Glomerular visceral epithelial cell (primary cell): ENCODE data around the gene PIEZO2.
"Not testable (repeated sequence)": the region's sequence is repeated elsewhere in the genome, so short reads cannot be mapped to it uniquely, and the experiment has no call there.

ENCODE experiments used
- DNase-seq: peaks from one replicate; pipeline ENCODE4 v3.0.0-alpha.2; 2016; ENCODE audit errors: extremely low spot score

PIEZO2 gene

GRCh38 chr18:11149441-11150270 is at the start of gene PIEZO2:
Gene PIEZO2 (minus strand): TSS chr18:11149569. CDS start chr18:11148588, 981 bp downstream.
- no peak for DNase-seq

DNA sequence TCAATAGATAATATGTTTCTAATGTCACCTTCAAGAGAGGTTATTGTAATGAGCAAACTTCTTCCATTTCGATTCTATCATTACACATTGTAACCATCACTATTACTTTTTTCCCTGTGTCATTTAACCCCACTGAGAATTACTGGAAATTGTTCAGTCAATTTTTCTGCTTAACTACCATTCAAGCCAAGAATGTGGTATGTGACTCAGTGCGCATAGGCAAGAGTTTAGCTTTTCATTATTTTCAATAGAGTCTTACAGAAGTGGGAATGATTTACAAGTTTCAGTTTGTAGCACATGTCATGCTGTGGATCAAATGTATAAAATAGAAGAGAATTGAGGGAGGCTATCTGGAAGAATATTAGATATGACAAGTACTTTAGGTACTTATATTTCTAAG is 34.3 kb upstream of the PIEZO2 start:
- DNase-seq: no peak

DNA sequence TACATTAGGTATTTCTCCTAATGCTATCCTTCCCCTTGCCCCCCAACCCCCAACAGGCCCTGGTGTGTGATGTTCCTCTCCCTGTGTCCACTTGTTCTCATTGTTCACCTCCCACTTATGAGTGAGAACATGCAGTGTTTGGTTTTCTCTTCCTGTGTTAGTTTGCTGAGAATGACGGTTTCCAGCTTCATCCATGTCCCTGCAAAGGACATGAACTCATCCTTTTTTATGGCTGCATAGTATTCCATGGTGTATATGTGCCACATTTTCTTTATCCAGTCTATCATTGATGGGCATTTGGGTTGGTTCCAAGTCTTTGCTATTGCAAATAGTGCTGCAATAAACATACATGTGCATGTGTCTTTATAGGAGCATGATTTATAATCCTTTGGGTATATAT is 32.3 kb upstream of the PIEZO2 start:
- DNase-seq: not testable (repeated sequence)

GRCh38 chr18:11179959-11180519 is 30.7 kb upstream of the PIEZO2 start:
- DNase-seq: no peak

GRCh38 chr18:11178951-11179549 is 29.7 kb upstream of the PIEZO2 start:
- DNase-seq: no peak

GRCh38 chr18:11177382-11177781 is 28.0 kb upstream of the PIEZO2 start:
- no peak for DNase-seq

- DNase-seq: peak; percentile 23
Observed at GRCh38 chr18:11176481-11176881, 27.1 kb upstream of the PIEZO2 start.

GRCh38 chr18:11175266-11175979 is 26.1 kb upstream of the PIEZO2 start:
- DNase-seq: no peak

DNA sequence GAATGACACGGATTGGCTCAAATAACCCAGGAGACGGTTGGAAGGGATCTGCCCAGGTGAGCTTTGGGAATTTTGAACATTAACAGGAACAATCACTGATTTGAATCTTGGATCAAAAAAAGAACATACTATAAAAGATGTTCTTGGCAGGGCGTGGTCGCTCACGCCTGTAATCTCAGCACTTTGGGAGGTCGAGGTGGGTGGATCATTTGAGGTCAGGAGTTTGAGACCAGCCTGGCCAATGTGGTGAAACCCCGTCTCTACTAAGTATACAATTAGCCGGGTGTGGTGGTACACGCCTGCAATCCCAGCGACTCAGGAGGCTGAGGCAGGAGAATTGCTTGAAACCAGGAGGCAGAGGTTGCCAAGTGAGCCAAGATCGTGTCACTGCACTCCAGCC is 24.8 kb upstream of the PIEZO2 start:
- DNase-seq: not testable (repeated sequence)

DNA sequence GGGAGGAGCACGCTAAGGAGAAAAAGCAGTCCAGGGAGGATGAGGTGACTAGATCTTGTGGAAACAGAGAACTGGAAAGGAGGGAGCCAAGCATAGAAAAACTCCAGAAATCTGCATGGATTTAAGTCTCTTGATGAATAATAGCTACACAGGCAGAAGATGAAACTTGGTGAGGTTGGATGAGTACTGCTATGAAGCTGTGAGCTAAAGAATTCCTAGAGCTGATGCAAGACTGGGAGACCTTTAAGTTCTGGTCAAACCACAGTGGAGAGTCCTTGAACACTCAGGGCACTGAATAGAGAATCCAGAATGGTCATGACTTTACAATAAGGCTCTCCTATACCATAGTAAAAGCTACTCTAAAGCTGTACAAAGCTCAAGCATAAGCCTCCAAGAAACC is 18.4 kb upstream of the PIEZO2 start:
- no peak for DNase-seq

DNA sequence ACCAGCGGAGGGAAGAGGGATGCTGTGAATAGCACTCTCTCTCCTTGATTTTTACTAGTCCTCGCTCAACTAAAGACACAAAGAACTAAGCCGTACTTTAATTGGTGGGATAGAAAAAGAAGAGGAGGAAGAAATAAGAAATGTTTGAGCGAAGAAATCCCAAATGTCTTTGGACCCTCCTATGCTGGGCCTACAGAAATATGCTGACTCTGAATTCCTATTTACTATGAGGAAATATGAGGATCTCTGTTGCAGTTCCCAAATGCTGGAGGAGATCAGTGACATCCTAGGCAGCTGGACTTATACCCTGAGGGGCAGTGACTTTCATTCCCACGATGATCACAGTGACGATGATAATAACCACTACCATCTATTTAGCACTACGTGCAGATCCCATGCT is 16.6 kb upstream of the PIEZO2 start:
- no peak for DNase-seq

DNA sequence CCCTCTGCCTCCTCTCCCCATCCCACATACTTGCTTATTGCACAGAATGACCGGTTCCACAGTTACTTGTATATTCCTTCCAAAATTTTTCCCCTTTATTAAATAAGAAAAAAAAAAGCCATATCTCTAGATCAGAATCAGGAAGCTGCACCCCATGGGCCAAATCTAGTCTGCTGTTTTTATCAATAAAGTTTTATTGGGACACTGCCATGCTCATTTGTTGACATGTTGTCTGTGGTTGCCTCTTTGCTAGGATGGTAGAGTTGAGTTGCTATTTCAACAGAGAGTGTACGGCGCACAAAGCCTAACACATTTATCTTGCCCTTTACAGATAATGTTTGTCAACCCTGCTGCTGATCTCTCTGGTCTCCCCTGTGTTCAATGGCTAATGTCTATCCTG is 15.8 kb upstream of the PIEZO2 start:
- no peak for DNase-seq

DNA sequence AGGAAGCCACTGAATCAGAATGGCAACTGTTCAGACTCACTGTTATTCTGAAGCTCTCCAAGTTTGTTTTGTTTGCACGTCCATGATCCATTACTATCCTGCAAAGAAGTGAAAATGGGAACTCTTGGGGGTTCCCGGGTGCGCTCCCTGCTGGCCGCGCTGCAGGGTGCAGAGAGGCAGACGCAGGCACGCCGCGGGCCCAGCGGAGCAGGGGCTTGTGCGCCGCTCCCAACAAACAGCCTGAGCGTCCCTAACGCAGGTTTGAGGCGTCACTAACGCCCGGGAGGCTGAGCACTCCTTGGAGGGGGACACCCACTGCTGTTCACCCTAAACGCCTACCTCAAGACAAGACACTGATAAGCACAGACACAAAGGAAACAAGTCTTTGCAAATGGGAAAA is 14.3 kb upstream of the PIEZO2 start:
- DNase-seq: no peak

DNA sequence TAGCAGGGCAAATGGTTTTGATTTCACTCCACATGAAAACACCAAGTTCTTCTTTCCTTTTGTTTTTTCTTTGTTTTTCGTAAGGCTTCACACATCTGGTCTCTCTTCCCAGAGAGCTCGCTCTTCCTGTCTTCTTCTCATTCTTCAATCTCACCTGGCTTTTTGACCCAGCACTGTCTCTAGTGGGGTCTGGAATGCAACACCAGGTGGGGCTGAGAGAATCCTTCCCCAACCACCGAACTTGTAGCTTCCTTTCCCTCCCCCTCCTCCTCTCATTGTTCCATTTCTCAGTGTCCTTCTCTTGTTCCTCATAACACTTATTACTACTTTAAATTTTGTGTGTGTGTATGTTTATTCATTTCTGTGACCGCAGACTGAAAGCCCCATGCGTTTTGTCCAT is 13.5 kb upstream of the PIEZO2 start:
- no peak for DNase-seq

DNA sequence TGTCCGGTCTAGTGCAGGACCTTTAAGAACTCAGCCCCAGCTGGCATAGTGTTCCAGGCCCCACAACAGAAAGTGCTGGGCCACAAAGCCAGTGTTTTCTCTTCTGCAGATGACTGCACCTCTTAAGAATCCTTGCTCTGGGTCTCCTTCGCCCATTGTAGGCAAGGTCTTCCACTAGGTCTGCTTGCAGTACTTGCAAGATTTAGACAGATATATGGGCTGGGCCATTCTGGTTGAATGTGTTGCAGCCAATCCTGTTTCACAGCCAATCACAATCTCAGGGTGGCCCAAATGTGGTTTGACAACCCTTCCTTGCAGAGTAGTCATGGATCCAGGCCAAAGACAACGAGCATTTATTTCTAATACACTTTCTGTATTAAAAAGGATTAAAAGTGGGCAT is 13.1 kb upstream of the PIEZO2 start:
- no peak for DNase-seq

GRCh38 chr18:11160313-11160712 is 10.9 kb upstream of the PIEZO2 start:
- DNase-seq: no peak

DNA sequence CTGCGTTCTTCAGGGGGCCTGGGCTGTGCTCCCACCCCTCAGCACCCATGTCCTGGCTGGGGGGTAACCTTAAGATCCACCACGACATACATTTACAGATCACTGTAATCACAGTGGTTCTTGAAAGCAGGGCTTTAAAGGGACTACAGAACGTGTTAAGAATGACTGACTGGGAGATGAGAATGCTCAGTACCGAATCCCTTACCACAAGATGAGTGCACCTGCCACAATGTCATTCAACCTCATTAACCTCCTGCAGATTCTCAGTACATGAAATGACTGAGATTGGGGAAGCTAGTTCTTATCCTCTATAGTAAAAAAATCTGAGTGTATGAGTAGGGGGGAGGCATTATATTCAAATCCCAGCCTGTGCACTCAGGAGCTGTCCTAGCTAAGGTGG is 10.5 kb upstream of the PIEZO2 start:
- DNase-seq: no peak

DNA sequence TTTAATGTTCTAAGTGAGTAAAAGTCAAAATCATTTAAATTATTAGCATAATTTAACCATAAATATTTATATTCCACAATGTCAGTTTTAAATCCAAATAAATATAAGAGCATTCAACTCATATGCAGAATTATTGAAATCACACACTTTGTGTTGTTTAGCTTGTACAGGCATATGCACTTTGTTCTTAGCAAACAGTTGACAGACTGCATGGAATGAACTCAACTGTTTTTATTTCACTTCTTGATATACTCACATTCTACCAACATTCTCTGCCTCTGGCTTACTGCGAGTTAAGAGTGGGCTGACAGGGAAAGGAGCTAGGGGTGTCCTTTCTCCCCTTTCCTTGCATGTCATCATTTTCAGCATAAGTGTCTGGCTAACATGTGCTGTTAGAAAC is 7.6 kb upstream of the PIEZO2 start:
- no peak for DNase-seq

- no peak for DNase-seq
Observed at GRCh38 chr18:11155034-11155759, 5.8 kb upstream of the PIEZO2 start.

DNA sequence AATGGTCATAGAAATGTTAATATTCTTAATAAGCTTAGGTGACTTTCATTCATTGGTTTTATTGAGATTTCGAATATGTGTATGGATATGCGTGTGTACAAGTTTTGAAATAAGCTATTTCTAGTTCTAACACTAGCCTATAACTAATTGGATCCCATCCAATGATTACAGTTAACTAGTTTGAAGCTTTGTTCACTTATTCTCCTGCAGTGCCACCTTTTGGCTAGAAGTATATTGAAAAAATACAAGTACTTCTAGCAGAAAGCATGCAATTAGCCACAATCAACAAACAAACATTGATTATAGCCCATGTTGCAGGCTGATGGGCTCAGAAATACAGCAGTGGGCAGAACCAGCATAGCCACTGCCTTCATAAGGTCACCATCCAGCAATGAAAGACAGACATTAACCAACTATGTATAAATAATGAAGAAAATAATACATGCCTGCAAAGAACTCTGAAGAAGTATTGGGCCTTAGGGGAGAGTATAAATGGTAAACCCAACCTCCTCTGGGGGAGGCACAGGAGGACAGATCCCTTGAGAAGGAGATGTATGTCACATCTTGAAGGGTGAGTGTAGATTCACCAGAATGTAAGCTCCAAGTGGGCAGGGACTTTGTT is 5.1 kb upstream of the PIEZO2 start:
- peak; percentile 19 for DNase-seq

DNA sequence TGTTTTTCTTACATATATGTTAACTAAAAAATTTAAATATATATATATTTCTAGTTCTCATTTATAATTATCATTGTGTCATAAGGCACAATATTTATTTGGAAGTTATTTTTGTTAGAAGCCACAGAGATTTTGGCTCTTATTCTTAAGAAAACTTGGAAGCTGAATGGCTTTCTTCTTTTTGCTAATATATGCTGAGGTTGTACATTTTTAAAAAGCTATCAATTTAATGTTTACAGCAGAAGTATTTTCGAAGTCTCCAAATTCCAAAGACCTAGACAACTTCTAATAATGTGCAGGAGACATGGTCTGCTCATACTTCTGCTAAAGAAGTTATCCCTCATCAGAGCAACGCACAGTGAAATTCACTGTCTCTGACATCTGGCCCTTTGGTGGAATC is 3.7 kb upstream of the PIEZO2 start:
- no peak for DNase-seq

- DNase-seq: no peak
Observed at GRCh38 chr18:11150271-11150615, 874 bp upstream of the PIEZO2 start.
